Cardiac fibroblast (primary cell): ENCODE results near the gene ARHGEF26.

Experiments used
- DNase-seq, 2 donors: peaks; one replicate each; pipeline versions ENCODE4 v3.0.0 to v3.0.0-alpha.2; 2010; ENCODE audit warnings: low read depth in 2 of 2
- H3K4me3 ChIP-seq, 2 donors: replicated peaks in 1 of 2; 1 replicate in 1 of 2; 2 replicates in 1 of 2; pipeline ENCODE4 v1.5.1; 2011; ENCODE audit warnings: low read depth in 2 of 2, low read length in 2 of 2, mild to moderate bottlenecking in 2 of 2, moderate library complexity in 1 of 2
- TF ChIP-seq, protein P1 (sequence below): IDR thresholded peaks from one replicate; pipeline ENCODE4 v1.5.1; 2011; ENCODE audit warnings: low read depth, mild to moderate bottlenecking, low read length, inconsistent platforms

Gene ARHGEF26

DNA sequence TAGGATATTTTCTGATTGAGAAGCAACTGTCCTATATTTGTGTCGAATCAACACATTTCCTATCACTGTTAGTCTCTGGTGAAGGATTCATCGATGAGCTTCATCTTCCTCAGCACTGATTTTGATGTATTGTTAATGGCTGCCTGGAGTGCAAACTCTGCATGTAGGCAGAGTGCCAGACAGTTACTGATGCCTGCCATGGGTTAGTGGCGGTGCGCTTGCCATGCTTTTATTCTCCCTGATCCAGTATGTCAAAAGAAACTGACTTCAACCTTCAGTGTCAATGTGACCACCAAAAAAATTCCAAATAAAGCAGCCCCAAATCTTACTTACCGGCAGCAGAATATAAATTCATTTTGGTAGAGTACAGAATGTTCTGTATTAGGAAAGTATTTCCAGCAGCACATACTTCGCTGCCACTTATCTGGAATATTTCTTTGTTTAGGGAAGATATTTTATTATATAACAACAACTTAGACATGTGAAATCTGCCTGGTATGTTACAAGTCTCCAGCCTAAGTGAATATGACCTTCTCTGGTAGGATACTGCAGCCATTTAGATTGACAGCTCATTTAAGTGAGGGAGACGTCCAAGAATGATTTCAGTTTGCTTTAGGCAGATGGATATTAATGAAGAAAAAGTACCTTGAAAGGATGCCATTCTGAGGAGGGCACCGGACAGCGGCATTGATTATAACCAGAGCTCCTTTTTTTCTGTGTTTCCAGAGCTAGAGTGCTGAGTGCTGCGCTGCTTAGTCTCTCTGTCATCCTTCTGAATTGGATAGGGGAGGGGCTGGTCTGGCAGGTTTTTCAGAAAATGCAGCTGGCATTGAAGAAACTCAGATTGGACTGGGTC, 59.9 kb downstream of the ARHGEF26 start:
- DNase-seq: peak in 1 of 2 donors; percentile 46
- no peak overlapping the region for H3K4me3 ChIP-seq
- TF ChIP-seq, protein P1, sequence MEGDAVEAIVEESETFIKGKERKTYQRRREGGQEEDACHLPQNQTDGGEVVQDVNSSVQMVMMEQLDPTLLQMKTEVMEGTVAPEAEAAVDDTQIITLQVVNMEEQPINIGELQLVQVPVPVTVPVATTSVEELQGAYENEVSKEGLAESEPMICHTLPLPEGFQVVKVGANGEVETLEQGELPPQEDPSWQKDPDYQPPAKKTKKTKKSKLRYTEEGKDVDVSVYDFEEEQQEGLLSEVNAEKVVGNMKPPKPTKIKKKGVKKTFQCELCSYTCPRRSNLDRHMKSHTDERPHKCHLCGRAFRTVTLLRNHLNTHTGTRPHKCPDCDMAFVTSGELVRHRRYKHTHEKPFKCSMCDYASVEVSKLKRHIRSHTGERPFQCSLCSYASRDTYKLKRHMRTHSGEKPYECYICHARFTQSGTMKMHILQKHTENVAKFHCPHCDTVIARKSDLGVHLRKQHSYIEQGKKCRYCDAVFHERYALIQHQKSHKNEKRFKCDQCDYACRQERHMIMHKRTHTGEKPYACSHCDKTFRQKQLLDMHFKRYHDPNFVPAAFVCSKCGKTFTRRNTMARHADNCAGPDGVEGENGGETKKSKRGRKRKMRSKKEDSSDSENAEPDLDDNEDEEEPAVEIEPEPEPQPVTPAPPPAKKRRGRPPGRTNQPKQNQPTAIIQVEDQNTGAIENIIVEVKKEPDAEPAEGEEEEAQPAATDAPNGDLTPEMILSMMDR: no peak

DNA sequence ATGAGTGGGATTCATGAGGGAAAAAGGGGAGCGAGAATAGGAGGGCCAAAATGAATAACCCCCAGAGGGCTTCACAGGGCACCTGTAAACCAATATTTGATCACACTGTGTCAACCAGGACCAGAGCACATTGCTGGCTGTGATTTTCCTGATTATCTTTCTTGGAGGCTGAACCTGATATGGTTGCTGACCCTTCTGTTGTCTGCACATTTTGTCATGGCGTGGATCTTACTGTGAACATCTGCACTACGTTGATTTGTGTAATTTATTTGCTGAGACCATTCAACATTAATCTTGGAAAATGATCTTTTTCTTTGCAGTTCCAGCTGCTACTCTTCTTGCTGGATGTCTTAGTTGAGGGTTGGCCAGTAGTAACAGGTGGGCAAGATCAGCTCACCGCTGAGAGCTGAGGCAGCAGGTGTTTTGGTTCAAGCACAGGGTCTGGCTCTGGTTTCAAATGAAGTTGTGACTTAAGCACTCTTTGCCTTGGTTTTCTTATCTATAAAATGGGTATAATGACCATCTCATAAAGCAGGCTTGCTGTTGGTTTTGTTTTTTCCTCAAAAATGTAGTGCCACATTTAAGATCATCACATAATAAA, 61.2 kb downstream of the ARHGEF26 start:
- H3K4me3 ChIP-seq: no peak overlapping the region
- TF ChIP-seq, protein P1: no peak
- no peak for DNase-seq

DNA sequence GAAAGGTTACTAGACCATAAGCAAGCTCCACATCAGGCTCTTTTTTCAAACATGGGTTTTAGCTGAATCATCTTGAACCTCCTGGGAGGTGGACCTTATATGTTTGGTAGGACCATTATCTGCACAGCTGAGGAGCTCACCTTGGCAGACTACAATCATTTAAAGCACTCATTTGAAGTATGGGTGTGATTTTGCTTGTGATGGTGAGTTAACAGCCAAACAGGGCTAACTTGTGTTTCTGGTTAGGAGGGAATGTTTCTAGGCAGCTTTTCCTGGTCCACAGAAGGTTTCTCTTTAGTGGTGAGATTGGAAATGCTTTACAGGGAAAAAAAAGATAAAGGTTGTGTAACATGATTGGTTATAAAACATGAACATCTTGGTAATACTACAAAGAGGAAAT, 61.8 kb downstream of the ARHGEF26 start:
- H3K4me3 ChIP-seq: no peak overlapping the region
- no peak for DNase-seq
- TF ChIP-seq, protein P1: no peak

DNA sequence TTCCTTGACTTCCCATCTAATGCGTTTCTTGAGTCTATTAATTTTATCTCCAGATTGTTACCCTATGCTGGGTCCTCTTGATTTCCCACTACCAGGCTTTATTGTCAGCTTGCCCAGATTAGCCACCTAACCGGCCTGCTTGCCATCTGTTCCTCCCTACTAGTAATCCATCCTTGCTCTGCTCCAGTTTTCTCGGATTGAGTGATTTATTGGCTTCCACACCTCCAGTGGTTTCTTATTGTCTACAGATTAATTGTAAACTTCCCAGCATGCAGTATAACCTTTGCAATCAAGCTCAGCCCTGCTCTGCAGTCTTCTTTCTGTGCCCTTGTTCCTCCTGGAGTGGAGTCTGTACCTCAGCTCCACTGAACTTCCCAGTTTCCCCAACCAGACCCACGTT, 63.4 kb downstream of the ARHGEF26 start:
- no peak overlapping the region for H3K4me3 ChIP-seq
- TF ChIP-seq, protein P1: no peak
- no peak for DNase-seq

DNA sequence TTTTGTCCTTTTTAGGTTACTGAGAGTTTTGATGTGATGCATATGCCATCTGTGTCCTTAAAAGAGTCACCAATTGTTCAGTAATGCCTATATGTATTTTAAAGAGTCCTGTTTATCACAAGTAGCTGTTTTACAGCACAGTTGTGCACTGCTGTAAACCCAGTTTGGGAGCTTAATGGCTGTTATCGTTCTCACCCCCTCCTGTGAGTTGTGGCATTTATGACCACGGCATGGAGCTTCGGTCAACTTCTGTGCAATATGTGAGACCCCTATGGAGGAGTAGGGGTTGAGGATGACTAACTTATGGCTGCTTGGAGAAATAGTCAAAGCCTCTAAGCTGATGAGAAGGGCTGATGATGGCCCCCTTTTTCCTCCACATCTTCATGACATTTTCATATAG, 67.2 kb downstream of the ARHGEF26 start:
- TF ChIP-seq, protein P1: no peak
- no peak overlapping the region for H3K4me3 ChIP-seq
- no peak for DNase-seq

DNA sequence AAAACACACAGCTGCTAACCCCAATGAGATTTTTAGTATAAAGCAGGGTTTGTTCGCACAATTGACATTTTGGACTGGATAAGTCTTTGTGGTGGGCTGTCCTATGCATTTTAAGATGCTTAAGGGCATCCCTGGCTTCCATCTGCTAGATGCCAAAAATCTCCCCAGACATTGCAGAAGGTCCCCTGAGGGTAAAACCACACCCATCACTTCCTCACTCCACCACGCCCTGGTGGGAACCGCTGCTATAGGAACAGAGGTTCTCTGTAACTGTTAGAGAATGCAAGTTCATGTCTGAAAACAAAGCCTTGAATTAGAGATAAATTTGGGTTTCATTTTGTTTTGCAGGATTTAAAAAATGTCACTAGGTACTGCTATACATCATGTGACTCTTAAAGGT, 67.7 kb downstream of the ARHGEF26 start:
- DNase-seq: peak; percentile 33 to 43
- TF ChIP-seq, protein P1: no peak
- H3K4me3 ChIP-seq: no peak overlapping the region
